Karpas-422 (cell line): ENCODE results near the gene DEPDC1B. TPM values are rescaled to one million over a fixed set of nuclear protein-coding genes. Genes with fewer than 3 reads are reported as not detected.
"Not testable (repeated sequence)": the region's sequence is repeated elsewhere in the genome, so short reads cannot be mapped to it uniquely, and the experiment has no call there.

Experiments
- DNase-seq: peaks from one replicate; pipeline ENCODE4 v3.0.0-alpha.2; 2015
- H2AFZ ChIP-seq: fragments of 200-600 bp; sonication (generic); 2 replicates; pipeline ENCODE4 v1.6.1; 2014; ENCODE audit warnings: antibody characterized with exemption, low read length, mixed read lengths
- H3K27ac ChIP-seq: fragments of 200-600 bp; sonication (generic); 2 replicates; pipeline ENCODE4 v1.5.1; 2014; ENCODE audit warnings: mild to moderate bottlenecking, low read length, moderate library complexity
- H3K27me3 ChIP-seq: fragments of 200-600 bp; sonication (generic); 2 replicates; pipeline ENCODE4 v1.6.1; 2014; ENCODE audit warnings: low read length, mixed read lengths
- H3K36me3 ChIP-seq: fragments of 200-600 bp; sonication (generic); 2 replicates; pipeline ENCODE4 v1.6.1; 2014; ENCODE audit warnings: low read length, mixed read lengths; ENCODE audit not compliant: insufficient read depth
- H3K4me1 ChIP-seq: fragments of 200-600 bp; sonication (generic); 2 replicates; pipeline ENCODE4 v1.6.1; 2014; ENCODE audit warnings: mild to moderate bottlenecking, low read length, mixed read lengths
- H3K4me2 ChIP-seq: fragments of 200-600 bp; sonication (generic); 2 replicates; pipeline ENCODE4 v1.6.1; 2014; ENCODE audit warnings: low read length, low read depth, mild to moderate bottlenecking; ENCODE audit not compliant: poor library complexity, severe bottlenecking
- H3K4me3 ChIP-seq: fragments of 200-600 bp; sonication (generic); 2 replicates; pipeline ENCODE4 v1.5.1; 2014; ENCODE audit warnings: mild to moderate bottlenecking, antibody characterized with exemption, low read length, mixed read lengths
- H3K79me2 ChIP-seq: fragments of 200-600 bp; sonication (generic); 2 replicates; pipeline ENCODE4 v1.6.1; 2014; ENCODE audit warnings: mild to moderate bottlenecking, low read length, mixed read lengths
- H3K9ac ChIP-seq: fragments of 200-600 bp; sonication (generic); 2 replicates; pipeline ENCODE4 v1.6.0; 2014; ENCODE audit warnings: low read length
- H3K9me2 ChIP-seq: fragments of 200-600 bp; sonication (generic), shearing (Covaris generic); replicated peaks from 2 replicates; pipeline ENCODE4 v1.6.0; 2014; ENCODE audit warnings: mild to moderate bottlenecking, low read length, moderate library complexity; ENCODE audit not compliant: insufficient read depth
- H3K9me3 ChIP-seq: fragments of 300-700, 200-600 bp; sonication (generic); 2 replicates; pipeline ENCODE4 v1.6.1; 2014; ENCODE audit warnings: low read length, mixed read lengths
- H4K20me1 ChIP-seq: fragments of 200-600 bp; sonication (generic); 2 replicates; pipeline ENCODE4 v1.6.1; 2014; ENCODE audit warnings: mild to moderate bottlenecking, antibody characterized with exemption, low read length, low read depth; ENCODE audit not compliant: insufficient read depth
- total RNA-seq: library from RNA; depleted of rRNA; stranded (reverse); fragments of >200 nt; shearing (Covaris generic); gene quantifications from 2 replicates; pipeline ENCODE4 v1.2.3, GENCODE V29; 2014; ENCODE audit warnings: low replicate concordance

DEPDC1B gene
- total RNA-seq, 1 experiment from 2014 or later, result 22.7 TPM

GRCh38 chr5:60584304-60584703 lies 115.7 kb downstream of the DEPDC1B start:
- Histone ChIP-seq H4K20me1 (no peaks in the 10 kb centered on the region), H2AFZ (no peak overlapping the region), H3K4me1 (peaks cover 11% of the 10 kb centered on the region), H3K9me3 (no peaks in the 10 kb centered on the region), H3K9me2 (no peaks in the 10 kb centered on the region), H3K27ac (no peak overlapping the region), H3K9ac (no peak overlapping the region), H3K4me2 (no peak overlapping the region), H3K79me2 (no peaks in the 10 kb centered on the region), H3K4me3 (no peak overlapping the region), H3K27me3 (no peaks in the 10 kb centered on the region), H3K36me3 (no peaks in the 10 kb centered on the region)
- no peak for DNase-seq

DNA sequence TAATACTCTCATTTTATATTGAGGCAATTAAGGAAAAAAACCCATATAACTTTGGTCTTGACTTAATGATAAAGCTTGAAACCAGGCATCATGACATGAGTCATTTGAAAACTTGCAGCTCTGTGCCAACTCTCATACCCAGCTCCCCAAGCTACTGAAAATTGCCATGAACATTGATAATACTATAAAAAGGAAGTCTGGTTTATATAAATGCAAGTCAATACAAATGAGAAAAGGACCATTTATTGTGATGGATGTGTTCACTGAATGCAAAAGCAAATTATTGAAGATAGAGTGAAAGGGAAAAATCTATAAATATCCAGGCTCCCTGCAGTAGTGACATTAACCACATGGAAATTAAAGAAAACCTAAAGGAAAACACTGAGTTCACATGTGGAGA lies 116.3 kb downstream of the DEPDC1B start:
- H3K9me2 ChIP-seq, result no peaks in the 10 kb centered on the region
- peaks cover 11% of the 10 kb centered on the region for H3K4me1 ChIP-seq
- H3K4me2 ChIP-seq, result no peak overlapping the region
- no peak overlapping the region for H3K27ac ChIP-seq
- no peaks in the 10 kb centered on the region for H3K9me3 ChIP-seq
- H3K4me3 ChIP-seq, result no peak overlapping the region
- H3K36me3 ChIP-seq, result no peaks in the 10 kb centered on the region
- H2AFZ ChIP-seq, result no peak overlapping the region
- no peaks in the 10 kb centered on the region for H3K79me2 ChIP-seq
- DNase-seq, result no peak
- no peaks in the 10 kb centered on the region for H3K27me3 ChIP-seq
- H4K20me1 ChIP-seq, result no peaks in the 10 kb centered on the region
- H3K9ac ChIP-seq, result no peak overlapping the region

DNA sequence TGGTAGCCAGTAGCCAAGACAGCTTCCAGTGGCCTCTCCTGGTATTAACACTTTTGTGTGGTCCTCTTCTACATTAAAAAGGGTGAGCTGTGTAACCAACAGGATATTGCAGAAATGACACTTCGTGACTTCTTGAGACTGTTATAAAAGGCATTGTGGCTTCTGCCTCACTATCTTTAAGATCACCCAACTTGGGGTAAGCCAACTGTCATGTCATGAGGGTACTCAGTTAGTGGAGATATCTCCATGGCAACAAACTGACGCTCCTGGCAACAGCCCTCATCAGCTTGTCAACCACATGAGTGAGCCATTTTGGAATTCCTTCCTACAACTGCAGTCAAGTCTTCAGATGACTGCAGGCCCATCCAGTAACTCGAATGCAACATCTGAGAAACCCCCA lies 121.7 kb downstream of the DEPDC1B start:
- no peak for DNase-seq

DNA sequence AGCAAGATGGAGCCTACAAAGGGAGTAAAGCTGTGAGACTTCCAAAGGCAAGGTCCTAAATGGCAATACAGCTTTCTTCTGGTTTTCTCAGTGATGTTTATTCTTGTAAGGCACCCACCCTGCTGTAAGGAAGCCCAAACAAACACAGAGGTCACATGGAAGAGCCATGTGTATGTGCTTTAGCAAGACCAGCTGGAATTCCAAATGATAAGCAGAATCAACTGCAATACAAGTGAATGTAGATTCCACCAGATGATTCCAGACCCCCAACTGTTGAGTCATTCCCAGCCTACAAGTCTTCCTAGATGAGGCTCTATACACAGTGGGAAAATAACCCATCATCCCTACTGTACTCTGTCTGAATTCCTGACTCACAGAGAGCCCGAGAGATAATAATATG lies 122.8 kb downstream of the DEPDC1B start:
- DNase-seq, result no peak
- Histone ChIP-seq H3K9me2 (no peaks in the 10 kb centered on the region), H3K4me2 (no peak overlapping the region), H3K9ac (no peak overlapping the region), H3K79me2 (no peaks in the 10 kb centered on the region), H4K20me1 (no peaks in the 10 kb centered on the region), H3K9me3 (peaks cover 5% of the 10 kb centered on the region), H3K4me1 (no peaks in the 10 kb centered on the region), H2AFZ (no peak overlapping the region), H3K27ac (no peak overlapping the region), H3K27me3 (no peaks in the 10 kb centered on the region), H3K4me3 (no peak overlapping the region), H3K36me3 (peaks cover 4% of the 10 kb centered on the region; the same call in 1 of the 2 replicates)

More for the DNA sequence above, 121.7 kb downstream of the DEPDC1B start:
- no peak overlapping the region for H3K4me3 ChIP-seq
- H3K27me3 ChIP-seq, result no peaks in the 10 kb centered on the region
- H3K9me3 ChIP-seq, result peaks cover 5% of the 10 kb centered on the region
- no peaks in the 10 kb centered on the region for H3K4me1 ChIP-seq
- H2AFZ ChIP-seq, result no peak overlapping the region
- no peaks in the 10 kb centered on the region for H3K9me2 ChIP-seq
- no peak overlapping the region for H3K9ac ChIP-seq
- H4K20me1 ChIP-seq, result no peaks in the 10 kb centered on the region
- no peaks in the 10 kb centered on the region for H3K79me2 ChIP-seq
- H3K36me3 ChIP-seq, result peaks cover 4% of the 10 kb centered on the region; the same call in 1 of the 2 replicates
- no peak overlapping the region for H3K4me2 ChIP-seq
- no peak overlapping the region for H3K27ac ChIP-seq

GRCh38 chr5:60576425-60576824 lies 123.5 kb downstream of the DEPDC1B start:
- no peak overlapping the region for H3K27ac ChIP-seq
- peak; percentile 49 for DNase-seq

DNA sequence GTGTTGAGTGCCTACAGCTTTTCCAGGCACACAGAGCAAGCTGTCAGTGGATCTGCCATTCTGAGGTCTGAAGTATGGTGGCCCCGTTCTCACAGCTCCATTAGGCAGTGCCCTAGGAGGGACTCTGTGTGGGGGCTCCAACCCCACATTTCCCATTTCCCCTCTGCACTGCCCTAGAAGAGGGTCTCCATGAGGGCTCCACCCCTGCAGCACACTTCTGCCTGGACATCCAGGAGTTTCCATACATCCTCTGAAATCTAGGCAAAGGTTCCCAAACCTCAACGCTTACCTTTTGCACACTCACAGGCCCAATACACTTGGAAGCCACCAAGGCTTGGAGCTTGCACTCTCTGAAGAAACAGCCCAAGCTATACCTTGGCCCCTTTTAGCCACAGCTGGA lies 131.3 kb downstream of the DEPDC1B start:
- Histone ChIP-seq H3K79me2 (no peaks in the 10 kb centered on the region), H3K4me1 (no peaks in the 10 kb centered on the region), H3K4me3 (no peak overlapping the region), H3K36me3 (no peaks in the 10 kb centered on the region; the same call in 1 of the 2 replicates), H3K27me3 (no peaks in the 10 kb centered on the region), H2AFZ (no peak overlapping the region), H3K9me3 (peaks cover 14% of the 10 kb centered on the region), H3K27ac (no peak overlapping the region), H3K9ac (no peak overlapping the region), H3K9me2 (no peaks in the 10 kb centered on the region), H4K20me1 (no peaks in the 10 kb centered on the region), H3K4me2 (no peak overlapping the region)
- no peak for DNase-seq

More at GRCh38 chr5:60576425-60576824, 123.5 kb downstream of the DEPDC1B start:
- Histone ChIP-seq H3K4me1 (no peaks in the 10 kb centered on the region), H3K79me2 (no peaks in the 10 kb centered on the region), H4K20me1 (no peaks in the 10 kb centered on the region), H3K27me3 (no peaks in the 10 kb centered on the region), H3K4me2 (no peak overlapping the region), H2AFZ (no peak overlapping the region), H3K9ac (no peak overlapping the region), H3K4me3 (no peak overlapping the region), H3K9me3 (peaks cover 5% of the 10 kb centered on the region), H3K36me3 (peaks cover 4% of the 10 kb centered on the region; the same call in 1 of the 2 replicates), H3K9me2 (no peaks in the 10 kb centered on the region)

DNA sequence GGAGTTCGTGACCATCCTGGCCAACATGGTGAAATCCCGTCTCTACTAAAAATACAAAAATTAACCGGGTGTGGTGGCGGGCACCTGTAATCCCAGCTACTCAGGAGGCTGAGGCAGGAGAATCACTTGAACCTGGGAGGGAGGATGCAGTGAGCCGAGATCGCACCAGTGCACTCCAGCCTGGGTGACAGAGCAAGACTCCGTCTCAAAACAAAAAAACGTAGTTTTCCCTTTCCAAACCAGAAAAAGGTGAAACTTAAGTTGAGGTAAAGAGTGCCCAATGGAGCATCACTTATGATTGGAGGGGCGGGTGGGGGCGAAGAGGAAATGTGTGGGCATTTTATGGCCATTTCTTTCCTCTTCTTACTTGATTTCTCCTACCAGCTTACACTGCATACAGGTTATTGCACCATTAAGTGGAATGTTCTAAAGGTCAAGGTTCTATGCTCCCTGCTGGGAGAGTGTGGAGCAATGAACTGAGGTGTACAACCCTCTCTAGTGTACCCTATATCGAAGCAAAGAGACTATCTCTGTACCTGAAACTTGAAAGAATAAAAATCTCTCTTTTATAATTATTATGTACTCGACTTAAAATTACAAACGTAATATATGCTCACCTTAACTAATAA lies 136.2 kb downstream of the DEPDC1B start:
- Histone ChIP-seq H3K9me3 (peaks cover 10% of the 10 kb centered on the region), H3K4me1 (no peaks in the 10 kb centered on the region), H3K79me2 (no peaks in the 10 kb centered on the region), H3K4me3 (no peak overlapping the region), H3K4me2 (no peak overlapping the region), H3K9ac (no peak overlapping the region), H4K20me1 (no peaks in the 10 kb centered on the region), H3K27me3 (no peaks in the 10 kb centered on the region), H3K9me2 (no peaks in the 10 kb centered on the region), H2AFZ (no peak overlapping the region), H3K36me3 (no peaks in the 10 kb centered on the region; the same call in 1 of the 2 replicates), H3K27ac (no peak overlapping the region)
- DNase-seq, result no peak

DNA sequence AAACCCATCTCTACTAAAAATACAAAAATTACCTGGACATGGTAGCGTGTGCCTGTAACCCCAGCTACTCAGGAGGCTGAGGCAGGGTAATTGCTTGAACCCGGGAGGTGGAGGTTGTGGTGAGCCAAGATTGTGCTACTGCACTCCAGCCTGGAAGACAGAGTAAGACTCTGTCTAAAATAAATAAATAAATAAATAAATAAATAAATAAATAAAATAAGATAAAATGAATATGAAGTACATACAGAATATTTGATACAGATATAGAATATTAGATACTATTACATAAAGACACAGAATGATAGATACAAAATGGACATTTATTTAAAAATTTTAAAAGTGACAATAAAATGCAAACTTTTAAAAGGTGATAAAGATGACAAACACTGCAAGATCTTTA lies 146.7 kb downstream of the DEPDC1B start:
- not testable (repeated sequence) for H3K4me2 ChIP-seq, H3K79me2 ChIP-seq, H3K36me3 ChIP-seq, H3K27ac ChIP-seq, H3K27me3 ChIP-seq, H3K4me1 ChIP-seq, DNase-seq, H4K20me1 ChIP-seq, H2AFZ ChIP-seq, H3K9ac ChIP-seq, H3K4me3 ChIP-seq, H3K9me2 ChIP-seq, H3K9me3 ChIP-seq
